CD14-positive monocyte (primary cell): Measurements from ENCODE around the gene NAV1. TPM values are rescaled to one million over a fixed set of nuclear protein-coding genes. Genes with fewer than 3 reads are reported as not detected.

Experiments used
- DNase-seq, 3 donors: peaks; one replicate each; pipeline ENCODE4 v3.0.0-alpha.2; 2011 to 2022
- H2AFZ ChIP-seq: 2 replicates; pipeline ENCODE4 v1.6.0; 2012; ENCODE audit warnings: mild to moderate bottlenecking, low read depth, low read length, inconsistent platforms; ENCODE audit not compliant: insufficient read depth, poor library complexity, severe bottlenecking
- H3K27ac ChIP-seq, 2 donors: 1 replicate in 1 of 2; 2 replicates in 1 of 2; pipeline ENCODE4 v1.5.1; 2012 to 2013; ENCODE audit warnings: low read length in 2 of 2, control low read depth in 1 of 2, inconsistent platforms in 1 of 2, low read depth in 1 of 2, mild to moderate bottlenecking in 1 of 2
- H3K27me3 ChIP-seq, 2 donors: one replicate each; pipeline versions ENCODE4 v1.6.0 to v1.6.1; 2011 to 2013; ENCODE audit warnings: low read length in 2 of 2; ENCODE audit not compliant: control insufficient read depth in 2 of 2, insufficient read depth in 2 of 2
- H3K36me3 ChIP-seq, 2 donors: replicated peaks in 1 of 2; 1 replicate in 1 of 2; 2 replicates in 1 of 2; pipeline versions ENCODE4 v1.5.1 to v1.6.1; 2012 to 2013; ENCODE audit warnings: low read length in 2 of 2, control low read depth in 1 of 2, inconsistent platforms in 1 of 2, mild to moderate bottlenecking in 1 of 2; ENCODE audit not compliant: insufficient read depth in 2 of 2, control insufficient read depth in 1 of 2
- H3K4me1 ChIP-seq, 2 donors: 1 replicate in 1 of 2; 2 replicates in 1 of 2; pipeline versions ENCODE4 v1.5.1 to v1.6.1; 2012 to 2013; ENCODE audit warnings: low read length in 2 of 2, control low read depth in 1 of 2, inconsistent platforms in 1 of 2, mild to moderate bottlenecking in 1 of 2, moderate library complexity in 1 of 2; ENCODE audit not compliant: insufficient read depth in 2 of 2, control insufficient read depth in 1 of 2
- H3K4me2 ChIP-seq: replicated peaks from 2 replicates; pipeline ENCODE3; 2012; ENCODE audit warnings: low read length, moderate library complexity, mild to moderate bottlenecking; ENCODE audit not compliant: poor library complexity, severe bottlenecking; ENCODE audit errors: extremely low read depth
- H3K4me3 ChIP-seq, 3 experiments: fragments of 200-600 bp in 1 of 3; sonication (generic) in 1 of 3; replicated peaks in 1 of 3; 1 replicate in 2 of 3; 2 replicates in 1 of 3; pipeline ENCODE4 v1.5.1; 2011 to 2013; ENCODE audit warnings: low read length in 3 of 3, mild to moderate bottlenecking in 3 of 3, control low read depth in 2 of 3, low read depth in 2 of 3, inconsistent platforms in 1 of 3, moderate library complexity in 1 of 3
- H3K79me2 ChIP-seq: 2 replicates; pipeline ENCODE4 v1.6.0; 2012; ENCODE audit warnings: mild to moderate bottlenecking, control low read depth, inconsistent platforms, low read length, moderate library complexity; ENCODE audit not compliant: insufficient read depth
- H3K9ac ChIP-seq: 2 replicates; pipeline ENCODE4 v1.6.0; 2017; ENCODE audit warnings: low read length, mild to moderate bottlenecking; ENCODE audit not compliant: insufficient read depth, poor library complexity, severe bottlenecking
- H3K9me3 ChIP-seq, 2 donors: replicated peaks in 1 of 2; 1 replicate in 1 of 2; 2 replicates in 1 of 2; pipeline versions ENCODE4 v1.5.1 to v1.6.1; 2012 to 2013; ENCODE audit warnings: low read length in 2 of 2, control low read depth in 1 of 2; ENCODE audit not compliant: control insufficient read depth in 1 of 2, insufficient read depth in 1 of 2
- H4K20me1 ChIP-seq: 2 replicates; pipeline ENCODE4 v1.6.0; 2012; ENCODE audit warnings: mild to moderate bottlenecking, low read length, control low read depth, moderate library complexity; ENCODE audit not compliant: insufficient read depth
- H3K27ac Mint-ChIP-seq, 7 donors: one replicate each; pipeline ENCODE4 v1.8.0; 2020; ENCODE audit warnings: mild to moderate bottlenecking in 7 of 7, mixed read lengths in 7 of 7, moderate library complexity in 6 of 7, inconsistent platforms in 2 of 7
- H3K27me3 Mint-ChIP-seq, 3 donors: one replicate each; pipeline ENCODE4 v1.8.0; 2021 to 2022; ENCODE audit warnings: low read depth in 3 of 3, mild to moderate bottlenecking in 3 of 3, mixed read lengths in 3 of 3, moderate library complexity in 3 of 3, inconsistent platforms in 1 of 3
- H3K36me3 Mint-ChIP-seq, 2 donors: one replicate each; pipeline ENCODE4 v1.8.0; 2020; ENCODE audit warnings: mixed read lengths in 2 of 2, inconsistent platforms in 1 of 2, mild to moderate bottlenecking in 1 of 2
- H3K4me1 Mint-ChIP-seq: one replicate; pipeline ENCODE4 v1.8.0; 2020; ENCODE audit warnings: mild to moderate bottlenecking, mixed read lengths
- H3K4me3 Mint-ChIP-seq, 2 donors: one replicate each; pipeline ENCODE4 v1.8.0; 2020; ENCODE audit warnings: mild to moderate bottlenecking in 2 of 2, mixed read lengths in 2 of 2, moderate library complexity in 1 of 2
- H3K9me3 Mint-ChIP-seq, 7 donors: one replicate each; pipeline ENCODE4 v1.8.0; 2020 to 2022; ENCODE audit warnings: mixed read lengths in 7 of 7, mild to moderate bottlenecking in 6 of 7, moderate library complexity in 6 of 7, inconsistent platforms in 2 of 7
- WGBS: methylation state at CpG from one replicate; pipeline ENCODE4 v1.1.5; 2013; ENCODE audit warnings: missing lambda C conversion rate; ENCODE audit not compliant: insufficient coverage; 5-methylcytosine and 5-hydroxymethylcytosine counted together
- intact Hi-C, 2 donors: fragments of 100-400 bp; cut with micrococcal nuclease; formaldehyde crosslinking; loops; one replicate each; pipeline versions ENCODE4 v1.15.0 to v1.15.1; 2023
- polyA plus RNA-seq, 3 donors: library from polyadenylated mRNA; depleted of rRNA in 1 of 3; unstranded in 2 of 3; stranded (reverse) in 1 of 3; fragments of 300-500 nt in 2 of 3; fragments of >200 nt in 1 of 3; fragmentation: Illumina TruSeq in 2 of 3; gene quantifications; 1 replicate in 2 of 3; 2 replicates in 1 of 3; pipeline ENCODE4 v1.2.3, GENCODE V29; 2012 to 2021
- TF ChIP-seq, protein P1 (sequence below): fragments of 200-600 bp; IDR thresholded peaks from one replicate; pipeline ENCODE4 v1.8.0; 2022; ENCODE audit warnings: antibody characterized with exemption, mild to moderate bottlenecking

The NAV1 gene
- polyA plus RNA-seq, 3 donors = 0.37 to 1.4 (median 0.89) TPM

- TF ChIP-seq, protein P1, sequence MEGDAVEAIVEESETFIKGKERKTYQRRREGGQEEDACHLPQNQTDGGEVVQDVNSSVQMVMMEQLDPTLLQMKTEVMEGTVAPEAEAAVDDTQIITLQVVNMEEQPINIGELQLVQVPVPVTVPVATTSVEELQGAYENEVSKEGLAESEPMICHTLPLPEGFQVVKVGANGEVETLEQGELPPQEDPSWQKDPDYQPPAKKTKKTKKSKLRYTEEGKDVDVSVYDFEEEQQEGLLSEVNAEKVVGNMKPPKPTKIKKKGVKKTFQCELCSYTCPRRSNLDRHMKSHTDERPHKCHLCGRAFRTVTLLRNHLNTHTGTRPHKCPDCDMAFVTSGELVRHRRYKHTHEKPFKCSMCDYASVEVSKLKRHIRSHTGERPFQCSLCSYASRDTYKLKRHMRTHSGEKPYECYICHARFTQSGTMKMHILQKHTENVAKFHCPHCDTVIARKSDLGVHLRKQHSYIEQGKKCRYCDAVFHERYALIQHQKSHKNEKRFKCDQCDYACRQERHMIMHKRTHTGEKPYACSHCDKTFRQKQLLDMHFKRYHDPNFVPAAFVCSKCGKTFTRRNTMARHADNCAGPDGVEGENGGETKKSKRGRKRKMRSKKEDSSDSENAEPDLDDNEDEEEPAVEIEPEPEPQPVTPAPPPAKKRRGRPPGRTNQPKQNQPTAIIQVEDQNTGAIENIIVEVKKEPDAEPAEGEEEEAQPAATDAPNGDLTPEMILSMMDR = no peak
- Mint-ChIP-seq H3K9me3 (peaks cover 2 to 4% (median 3%) of the 10 kb centered on the region in 7 donors), H3K4me3 (no peak overlapping the region), H3K4me1 (peaks cover 26% of the 10 kb centered on the region), H3K27ac (peak overlapping the region in 2 of 7 donors; percentile 6 to 20), H3K36me3 (peaks cover 0 to under 1% of the 10 kb centered on the region in 2 donors), H3K27me3 (peaks cover 0 to 2% (median 1%) of the 10 kb centered on the region in 3 donors)
- no peaks in the 10 kb centered on the region for H4K20me1 ChIP-seq
- H3K79me2 ChIP-seq = no peaks in the 10 kb centered on the region
- no peak overlapping the region for H2AFZ ChIP-seq
- no peak overlapping the region for H3K9ac ChIP-seq
- no peaks in the 10 kb centered on the region for H3K27me3 ChIP-seq
- intact Hi-C loops = no loop called here
- DNase-seq = no peak
- H3K9me3 ChIP-seq = no peaks in the 10 kb centered on the region
- 96% methylated on average over 11 of the region's 14 CpGs for WGBS
- no peak overlapping the region for H3K4me2 ChIP-seq
- H3K36me3 ChIP-seq = no peaks in the 10 kb centered on the region
- peaks cover 11 to 21% of the 10 kb centered on the region in 2 donors for H3K4me1 ChIP-seq
- no peak overlapping the region for H3K27ac ChIP-seq
- H3K4me3 ChIP-seq = no peak overlapping the region
Observed at GRCh38 chr1:201582705-201583442, 43.9 kb downstream of the NAV1 start.

GRCh38 chr1:201583663-201584062 lies 44.7 kb downstream of the NAV1 start:
- Histone ChIP-seq H3K4me1 (peaks cover 11 to 21% of the 10 kb centered on the region in 2 donors), H3K9me3 (no peaks in the 10 kb centered on the region), H3K79me2 (no peaks in the 10 kb centered on the region), H3K4me2 (no peak overlapping the region), H3K36me3 (no peaks in the 10 kb centered on the region), H3K4me3 (no peak overlapping the region), H4K20me1 (no peaks in the 10 kb centered on the region), H2AFZ (no peak overlapping the region), H3K9ac (no peak overlapping the region), H3K27ac (no peak overlapping the region), H3K27me3 (no peaks in the 10 kb centered on the region)
- Mint-ChIP-seq H3K4me1 (peaks cover 26% of the 10 kb centered on the region), H3K36me3 (no peaks in the 10 kb centered on the region), H3K9me3 (peaks cover 0 to 2% (median 0%) of the 10 kb centered on the region in 7 donors), H3K27me3 (peaks cover 0 to 2% (median 0%) of the 10 kb centered on the region in 3 donors), H3K27ac (no peak overlapping the region), H3K4me3 (no peak overlapping the region)
- DNase-seq = no peak
- WGBS = 100% methylated on average over 1 of the region's 3 CpGs
- intact Hi-C loops = no loop called here
- TF ChIP-seq, protein P1 = no peak
